Stimulated activated CD4-positive, alpha-beta T cell treated with anti-CD3 and anti-CD28 coated beads, Interleukin-12 subunit alpha, Interleukin-12 subunit beta, amount 100 ng/mL, for 24 hours (primary cell): ENCODE results near the gene MTAP.

Experiments used
- DNase-seq, 2 experiments: peaks; one replicate each; pipeline ENCODE4 v3.0.0-alpha.2; 2020; ENCODE audit warnings: low read depth in 2 of 2

MTAP gene

DNA sequence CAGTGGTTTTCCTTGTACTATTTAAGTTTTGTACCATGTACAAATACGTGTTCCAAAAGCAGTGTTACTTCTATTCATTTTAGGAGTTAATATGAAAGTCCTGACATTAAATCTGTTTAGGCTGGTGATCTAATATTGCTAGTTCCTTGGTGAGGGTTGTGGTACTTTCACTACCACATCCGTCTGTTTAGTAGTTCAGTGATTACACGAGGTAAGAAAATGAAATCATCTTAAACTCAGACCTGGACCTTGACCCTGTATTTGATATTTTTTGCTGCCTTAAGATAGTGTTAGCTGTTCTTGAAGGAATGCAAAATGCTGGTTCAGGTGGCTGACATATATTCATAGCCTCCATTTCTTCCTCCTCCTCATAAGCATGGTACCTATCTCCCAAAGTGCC is 50.3 kb downstream of the MTAP start:
- no peak for DNase-seq

DNA sequence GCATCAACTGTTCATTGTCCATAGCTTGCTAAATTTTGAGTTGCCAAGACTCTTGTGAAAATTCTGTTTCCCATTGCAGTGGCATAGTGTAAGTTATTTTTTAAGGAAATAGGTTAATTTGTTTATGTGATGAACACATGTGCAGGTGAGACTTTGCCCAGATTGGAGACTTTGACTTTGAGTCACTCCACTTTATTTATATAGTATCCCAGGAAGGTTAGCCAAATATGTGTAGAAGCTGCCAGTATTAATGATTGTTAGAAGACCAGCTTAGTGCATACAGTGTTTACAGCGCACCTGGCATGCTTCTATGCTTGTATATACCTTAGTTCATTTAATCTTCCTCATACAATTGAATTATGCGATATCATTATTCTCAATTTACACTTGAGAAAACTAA is 51.0 kb downstream of the MTAP start:
- DNase-seq: no peak

DNA sequence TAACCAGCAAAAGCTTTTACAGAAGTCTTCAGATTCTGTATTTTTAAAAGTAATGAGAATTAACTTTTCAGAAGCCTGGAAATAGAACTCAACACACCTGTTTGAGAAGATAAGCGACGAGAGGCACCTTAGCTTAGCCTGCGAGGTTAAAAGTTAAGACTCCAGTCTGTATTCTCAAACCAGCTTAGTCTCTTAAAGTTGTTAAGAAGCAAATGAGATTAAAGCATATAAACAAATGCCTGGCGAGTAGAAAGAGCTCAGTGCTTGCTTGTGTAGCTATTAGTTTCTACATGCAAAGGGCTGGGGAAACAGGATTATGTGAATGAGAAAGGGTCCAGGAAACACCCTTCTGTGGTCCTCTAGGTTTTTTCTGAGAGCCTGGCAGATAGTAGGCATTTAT is 51.7 kb downstream of the MTAP start:
- DNase-seq: no peak

DNA sequence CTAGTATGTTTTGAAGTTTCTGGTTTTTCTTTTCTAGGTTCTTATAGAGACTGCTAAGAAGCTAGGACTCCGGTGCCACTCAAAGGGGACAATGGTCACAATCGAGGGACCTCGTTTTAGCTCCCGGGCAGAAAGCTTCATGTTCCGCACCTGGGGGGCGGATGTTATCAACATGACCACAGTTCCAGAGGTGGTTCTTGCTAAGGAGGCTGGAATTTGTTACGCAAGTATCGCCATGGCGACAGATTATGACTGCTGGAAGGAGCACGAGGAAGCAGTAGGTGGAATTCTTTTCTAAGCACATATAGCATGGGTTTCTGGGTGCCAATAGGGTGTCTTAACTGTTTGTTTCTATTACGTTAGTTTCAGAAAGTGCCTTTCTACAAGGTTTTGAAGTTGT is 52.2 kb downstream of the MTAP start:
- DNase-seq: no peak

DNA sequence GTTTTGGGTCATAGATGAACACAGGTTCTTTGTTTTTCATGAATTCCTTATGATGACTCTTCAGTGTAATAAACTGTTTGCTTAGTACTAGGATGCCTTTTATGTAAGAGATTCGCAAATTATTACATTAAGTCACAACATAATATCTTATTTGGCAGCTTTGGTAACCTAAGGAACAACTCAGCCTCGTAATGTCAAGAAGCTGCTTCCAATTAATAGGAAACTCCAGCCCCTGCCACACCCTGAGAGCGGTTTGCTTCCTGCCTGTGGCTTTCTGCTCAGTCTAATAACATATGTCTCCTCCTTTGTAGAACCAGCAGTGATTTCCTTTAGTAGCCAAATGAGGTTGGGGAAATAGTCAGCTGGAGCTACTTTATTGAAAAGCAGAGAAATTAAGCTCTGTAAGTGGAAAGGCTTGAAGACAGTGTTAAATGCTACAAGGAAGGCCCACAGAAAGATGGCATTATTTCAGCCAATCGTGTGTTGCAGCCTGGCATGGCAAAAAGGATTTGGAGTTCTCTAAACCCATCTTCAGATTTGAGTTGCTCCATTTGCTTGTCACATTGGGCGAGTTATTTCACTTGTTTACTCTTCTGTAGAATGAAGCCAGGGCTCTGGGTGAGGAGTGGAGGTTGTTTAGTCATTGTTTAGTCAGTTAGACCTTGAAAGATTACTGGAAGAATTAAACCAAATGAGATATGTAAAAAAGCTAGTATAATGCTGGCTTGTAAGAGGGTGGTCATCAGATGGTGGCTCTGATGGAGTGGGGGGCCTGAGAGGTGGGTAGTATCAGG is 54.1 kb downstream of the MTAP start:
- DNase-seq: no peak

DNA sequence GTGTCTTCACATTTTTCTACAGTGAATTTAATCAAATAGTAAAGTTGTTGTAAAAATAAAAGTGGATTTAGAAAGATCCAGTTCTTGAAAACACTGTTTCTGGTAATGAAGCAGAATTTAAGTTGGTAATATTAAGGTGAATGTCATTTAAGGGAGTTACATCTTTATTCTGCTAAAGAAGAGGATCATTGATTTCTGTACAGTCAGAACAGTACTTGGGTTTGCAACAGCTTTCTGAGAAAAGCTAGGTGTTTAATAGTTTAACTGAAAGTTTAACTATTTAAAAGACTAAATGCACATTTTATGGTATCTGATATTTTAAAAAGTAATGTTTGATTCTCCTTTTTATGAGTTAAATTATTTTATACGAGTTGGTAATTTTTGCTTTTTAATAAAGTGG is 60.4 kb downstream of the MTAP start:
- no peak for DNase-seq

DNA sequence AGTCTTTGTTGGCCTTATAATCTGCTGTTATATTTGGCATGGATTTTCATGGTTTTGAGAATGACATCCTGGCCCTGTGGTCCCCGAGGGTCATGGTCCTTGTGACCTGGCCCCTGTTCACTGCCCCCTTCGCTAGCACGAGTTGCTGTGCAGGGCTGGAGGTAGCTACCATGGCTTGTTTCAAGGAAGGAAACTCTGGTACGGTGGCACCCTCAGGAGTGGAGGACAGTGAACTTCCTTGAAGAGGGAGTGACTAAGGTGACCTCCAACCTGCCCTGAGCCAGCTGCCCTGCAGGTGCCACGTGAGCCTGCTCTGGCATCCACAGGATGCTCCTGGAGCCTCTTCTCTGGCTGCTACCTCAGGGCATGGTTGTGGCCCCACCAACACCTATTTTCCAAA is 62.1 kb downstream of the MTAP start:
- no peak for DNase-seq

DNA sequence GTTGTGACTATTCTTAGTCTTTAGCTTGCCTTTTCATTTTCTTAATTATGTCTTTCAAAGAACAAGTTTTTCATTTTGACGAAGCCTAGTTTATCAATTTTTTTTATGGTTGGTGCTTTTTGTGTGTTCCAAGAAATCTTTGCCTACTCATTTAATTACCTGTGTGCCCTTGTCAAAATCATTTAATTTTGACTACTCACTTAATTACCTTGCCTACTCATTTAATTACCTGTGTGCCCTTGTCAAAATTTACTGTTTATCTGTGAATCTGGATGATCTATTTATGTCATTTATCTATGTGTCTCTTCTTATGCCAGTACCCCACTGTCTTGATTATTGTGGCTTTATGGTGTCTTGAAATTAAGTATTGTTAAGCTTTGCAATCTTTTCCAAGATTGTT is 63.9 kb downstream of the MTAP start:
- DNase-seq: no peak

DNA sequence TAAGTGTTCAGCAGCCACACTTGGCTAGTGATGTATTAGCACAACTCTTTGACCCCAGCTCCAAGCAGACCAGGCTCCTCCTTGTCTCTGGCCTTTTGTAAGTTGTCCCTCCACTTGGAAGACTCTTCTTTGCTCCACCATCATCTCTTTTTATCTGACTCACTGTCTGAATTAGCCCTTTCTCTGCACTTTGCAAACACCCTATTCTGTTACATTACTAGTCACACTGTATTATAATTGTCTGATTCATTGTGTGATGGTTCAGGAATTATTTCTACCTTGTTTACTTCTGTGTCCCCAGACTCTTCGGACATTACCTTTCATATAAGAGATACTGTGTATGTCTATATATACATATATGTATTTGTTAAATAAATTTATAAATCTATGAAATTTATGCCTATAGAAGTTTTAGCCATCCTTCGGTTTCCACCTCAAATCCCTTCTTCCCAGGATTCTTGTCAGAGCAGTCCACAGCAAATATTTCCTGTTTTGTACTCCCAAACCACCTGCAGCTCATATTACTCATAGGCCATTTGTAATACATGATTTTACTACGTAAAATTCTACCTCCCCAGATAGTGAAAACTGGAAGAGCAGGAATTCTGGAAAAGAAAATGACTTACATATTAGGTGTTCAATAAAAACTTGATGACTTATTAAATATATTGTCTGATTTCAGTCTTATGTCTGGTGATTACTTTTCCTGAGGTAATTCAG is 69.0 kb downstream of the MTAP start:
- DNase-seq: no peak

DNA sequence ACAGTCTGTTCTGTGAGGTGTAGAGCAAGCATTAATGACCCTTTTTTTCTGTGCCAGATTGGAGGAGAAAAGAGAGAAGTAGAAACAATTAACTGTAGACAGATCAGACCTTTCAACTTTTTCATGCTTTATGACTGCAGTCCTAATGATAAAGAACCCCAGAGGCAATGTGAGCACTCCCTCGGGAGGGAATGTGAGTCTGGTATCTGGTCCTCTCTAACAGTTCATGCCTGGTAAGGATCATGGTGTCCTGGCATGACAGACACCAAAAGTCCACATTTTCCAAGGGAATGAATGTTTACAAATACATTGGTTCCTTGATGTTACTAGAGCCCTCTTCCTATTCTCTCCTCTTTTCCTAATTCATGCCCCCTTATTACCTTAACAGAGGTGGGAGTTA is 70.3 kb downstream of the MTAP start:
- DNase-seq: no peak

DNA sequence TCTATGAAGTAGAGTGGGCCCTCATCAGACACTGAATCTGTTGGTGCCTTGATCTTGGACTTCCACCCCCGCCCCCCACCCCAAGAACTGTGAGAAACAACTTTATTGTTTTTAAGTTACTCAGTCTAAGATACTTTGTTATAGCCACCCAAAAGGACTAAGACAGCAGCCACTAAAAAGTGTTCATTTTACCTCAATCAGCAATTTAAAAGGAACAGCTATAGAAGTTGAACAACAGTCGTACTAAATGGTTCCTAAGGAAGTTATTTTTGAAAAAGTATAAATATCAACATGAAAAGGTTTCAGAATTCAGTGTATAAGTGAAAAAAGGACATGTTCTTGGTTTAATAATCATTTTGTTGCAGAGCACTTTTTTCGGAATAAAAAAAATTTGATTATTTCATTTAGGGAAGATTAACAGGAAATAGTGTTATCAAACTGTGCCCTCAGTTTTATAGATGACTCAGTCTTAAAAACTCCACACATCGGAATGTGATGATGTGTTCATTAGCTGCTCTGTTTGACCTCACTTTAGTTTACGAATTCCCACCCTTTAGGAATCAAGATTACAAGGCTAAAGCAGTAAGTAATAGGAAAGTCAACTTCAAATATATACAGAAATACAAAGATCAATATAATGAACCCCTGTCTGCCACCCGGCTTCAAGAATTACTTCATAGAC is 71.2 kb downstream of the MTAP start:
- DNase-seq: no peak

DNA sequence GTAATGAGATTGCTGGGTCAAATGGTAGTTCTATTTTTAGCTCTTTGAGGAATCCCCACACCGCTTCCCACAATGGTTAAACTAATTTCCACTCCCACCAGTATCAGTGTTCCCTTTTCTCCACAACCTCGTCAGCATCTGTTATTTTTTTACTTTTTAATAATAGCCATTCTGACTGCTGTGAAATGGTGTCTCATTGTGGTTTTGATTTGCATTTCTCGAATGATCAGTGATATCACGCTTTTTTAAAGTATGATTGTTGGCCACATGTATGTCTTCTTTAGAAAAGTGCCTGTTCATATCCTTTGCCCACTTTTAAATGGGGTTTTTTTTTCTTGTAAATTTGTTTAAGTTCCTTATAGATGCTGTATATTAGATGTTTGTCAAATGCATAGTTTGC is 73.5 kb downstream of the MTAP start:
- DNase-seq: no peak

DNA sequence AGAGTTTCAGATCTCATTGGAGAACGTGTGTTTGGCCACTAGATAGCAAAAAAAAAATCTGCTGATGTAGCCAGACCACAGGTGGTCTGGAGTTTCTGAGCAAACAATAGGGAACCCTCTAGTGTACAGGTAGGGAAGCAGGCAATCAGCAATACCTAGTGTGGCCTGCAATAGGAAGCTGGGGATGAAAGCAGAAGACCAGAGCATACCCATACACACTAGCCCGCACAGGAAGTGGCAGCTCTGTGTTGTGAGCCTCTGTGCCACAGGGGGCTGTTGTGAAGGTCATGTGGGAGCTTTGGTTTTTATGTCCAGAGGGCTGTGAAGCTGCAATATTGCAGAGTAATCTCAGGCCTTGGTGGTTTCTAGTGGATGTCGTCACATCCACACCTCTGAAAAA is 81.2 kb downstream of the MTAP start:
- DNase-seq: no peak

DNA sequence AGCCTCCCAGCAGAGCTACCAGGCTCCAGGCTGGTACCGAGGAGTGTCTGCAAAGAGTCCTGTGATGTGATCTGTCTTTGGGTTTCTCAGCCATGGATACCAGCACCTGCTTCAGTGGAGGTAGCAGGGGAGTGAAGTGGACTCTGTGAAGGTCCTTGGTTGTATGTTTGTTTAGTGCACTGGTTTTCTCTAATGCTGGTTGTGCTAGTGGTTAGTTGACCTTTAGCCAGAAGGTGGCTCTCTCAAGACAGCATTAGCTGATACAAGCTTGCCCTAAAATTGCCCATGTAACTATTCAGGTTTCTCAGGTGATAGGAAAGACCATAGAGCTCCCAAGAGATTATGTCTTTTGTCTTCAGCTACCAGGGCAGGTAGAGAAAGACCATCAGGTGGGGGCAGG is 87.2 kb downstream of the MTAP start:
- DNase-seq: no peak

DNA sequence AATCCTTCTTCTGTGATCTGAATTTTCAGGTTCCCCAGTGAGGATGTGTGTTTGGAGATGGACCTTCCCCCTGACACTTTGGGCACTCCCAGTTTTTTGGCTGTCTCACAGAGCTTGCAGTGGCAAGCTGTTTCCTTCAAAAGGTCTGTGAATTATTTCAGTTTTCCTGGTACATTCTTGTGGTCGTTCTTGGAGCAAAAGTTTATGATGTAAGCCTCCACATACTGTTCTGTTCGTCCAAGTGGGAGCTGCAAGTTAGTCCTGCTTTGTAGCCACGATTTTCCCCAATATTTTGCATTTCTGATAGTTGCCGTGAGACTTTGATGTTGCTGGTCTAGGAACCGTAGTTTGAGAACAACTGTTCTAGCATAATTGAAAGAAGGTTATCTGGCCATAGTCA is 88.3 kb downstream of the MTAP start:
- no peak for DNase-seq

DNA sequence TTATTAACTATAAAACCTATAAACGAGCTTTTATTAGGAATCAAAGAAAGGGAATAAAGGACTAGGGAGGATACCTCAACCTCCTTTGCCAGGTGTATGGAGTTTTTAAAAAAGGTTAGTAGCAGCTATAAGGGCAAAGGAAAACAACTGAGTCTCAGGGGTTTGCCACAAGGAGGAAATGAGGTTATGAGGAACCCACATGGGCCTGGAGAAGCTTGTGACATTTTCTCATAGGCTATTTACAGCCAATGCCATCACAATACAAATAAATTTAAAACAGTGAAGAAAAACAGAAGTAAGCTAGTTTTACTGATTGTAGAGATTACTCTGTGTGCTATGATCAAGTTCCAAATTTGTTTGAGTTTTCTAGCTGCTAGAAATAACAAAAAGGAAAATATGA is 99.1 kb downstream of the MTAP start:
- DNase-seq: no peak

DNA sequence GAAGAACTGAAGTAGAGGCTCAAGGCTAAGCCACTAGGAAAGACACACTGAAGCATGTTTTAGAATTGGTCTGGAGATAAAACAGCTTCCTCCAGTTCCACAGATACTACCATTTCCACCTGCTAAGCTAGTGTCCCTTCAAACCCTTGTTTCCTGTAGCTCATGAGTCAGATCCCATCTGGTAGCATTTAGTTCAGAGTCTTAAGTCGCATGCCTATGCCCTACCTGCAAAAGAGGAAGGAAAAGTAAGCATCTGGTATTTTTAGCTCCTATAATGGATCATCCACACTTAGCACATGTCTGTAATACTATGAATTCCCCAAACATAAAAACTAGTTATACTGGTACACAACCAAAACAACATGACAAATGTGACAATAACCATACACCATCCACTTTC is 99.7 kb downstream of the MTAP start:
- no peak for DNase-seq

DNA sequence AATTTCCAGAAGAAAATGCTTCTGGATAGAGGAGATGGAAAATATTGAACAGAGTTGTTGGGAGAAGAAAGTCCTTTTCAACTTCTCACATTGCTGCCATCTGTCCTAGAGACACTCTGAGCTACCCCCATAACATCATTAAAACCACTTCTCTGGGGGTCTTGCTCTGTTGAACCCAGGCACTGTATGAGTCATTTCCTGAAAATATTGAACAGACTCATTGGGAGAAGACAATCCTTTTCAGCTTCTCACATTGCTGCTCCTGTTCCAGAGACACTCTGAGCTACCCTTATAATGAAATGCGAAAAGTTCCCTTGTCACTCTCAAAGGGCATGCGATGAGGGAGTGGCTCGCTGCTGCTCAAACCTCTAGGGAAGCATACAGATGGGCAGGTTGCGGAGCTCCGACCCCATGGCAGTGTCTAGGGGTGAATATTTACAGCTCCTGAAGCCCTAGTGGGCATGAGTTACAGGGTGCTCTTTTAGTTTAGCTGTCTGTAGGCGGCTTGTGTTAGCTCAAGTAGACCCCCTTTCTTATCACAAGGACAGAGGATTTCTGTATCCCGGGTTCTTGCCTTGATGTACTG is 101.0 kb downstream of the MTAP start:
- DNase-seq: no peak

DNA sequence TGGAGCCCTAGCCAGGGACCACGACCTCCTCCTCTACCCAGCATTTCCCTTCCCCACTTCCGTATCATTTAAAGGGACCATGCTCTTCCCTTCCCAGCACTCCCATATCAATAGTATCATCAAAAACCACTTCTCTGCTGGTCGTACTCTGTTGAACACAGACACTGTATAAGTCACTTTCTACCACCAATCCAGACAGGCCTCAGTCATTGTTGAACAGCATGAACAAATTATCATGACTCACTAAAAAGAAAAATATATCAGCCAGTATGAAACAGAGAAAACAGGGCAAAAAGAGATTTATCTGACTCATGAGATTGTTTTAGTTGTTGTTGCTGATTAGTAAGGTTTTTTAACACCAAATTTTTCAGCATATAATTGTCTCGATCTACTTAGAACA is 101.9 kb downstream of the MTAP start:
- no peak for DNase-seq

DNA sequence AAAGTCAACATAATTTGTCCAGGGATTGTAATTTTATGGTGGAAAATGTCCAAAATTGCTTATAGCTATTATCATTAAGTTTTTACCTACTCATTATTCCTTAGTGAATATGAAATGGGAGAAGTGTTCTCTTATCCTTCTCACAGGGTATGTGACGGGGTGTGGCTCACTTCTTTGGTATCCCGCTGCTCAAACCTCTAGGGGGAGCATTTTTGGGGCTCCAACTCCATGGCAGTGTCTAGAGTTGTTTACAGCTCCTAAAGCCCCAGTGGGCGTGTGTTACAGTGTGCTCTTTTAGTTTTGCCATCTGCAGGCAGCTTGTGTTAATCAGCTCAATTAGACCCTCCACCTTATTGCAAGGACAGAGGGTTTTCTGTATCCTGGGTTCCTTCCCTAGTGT is 102.3 kb downstream of the MTAP start:
- no peak for DNase-seq

DNA sequence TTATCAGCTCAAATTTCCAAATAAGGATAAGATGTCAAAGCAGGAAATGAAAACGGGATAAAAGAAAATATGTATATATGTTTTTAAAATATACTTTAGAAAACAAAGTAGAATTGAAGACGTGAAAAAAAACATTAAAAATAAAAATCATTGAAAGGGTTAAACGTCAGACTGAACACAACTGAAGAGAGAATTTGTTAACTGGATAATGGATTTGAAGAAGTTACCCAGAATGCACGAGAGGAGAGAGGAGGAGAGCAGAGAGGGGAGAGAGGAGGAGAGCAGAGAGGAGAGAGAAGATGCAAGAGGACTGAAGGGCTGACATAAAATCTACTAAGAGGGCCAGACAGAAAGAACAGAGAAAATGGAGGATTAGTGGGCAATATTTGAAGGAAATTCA is 103.8 kb downstream of the MTAP start:
- no peak for DNase-seq

DNA sequence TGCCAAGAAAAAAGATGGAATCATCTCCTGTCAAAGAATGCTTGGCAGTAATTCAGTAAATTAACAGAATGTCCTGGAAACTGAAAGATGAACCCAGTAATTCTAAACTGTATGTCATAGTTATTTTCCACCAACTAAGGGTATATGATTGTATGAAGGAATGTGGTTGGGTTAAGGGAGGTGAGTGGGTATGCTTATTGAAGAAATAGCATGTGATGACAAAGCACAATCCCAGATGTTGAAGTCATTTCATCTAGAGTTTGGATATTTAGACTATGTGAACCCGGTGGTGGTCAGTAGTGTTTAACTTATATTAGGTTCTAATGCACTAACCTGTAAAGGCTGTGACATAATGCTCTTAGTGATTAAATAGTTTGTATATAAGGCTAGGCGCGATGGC is 104.4 kb downstream of the MTAP start:
- no peak for DNase-seq
